HL-60 (cell line): ENCODE results near the gene FAU.

ENCODE experiments used
- DNase-seq, 2 experiments: peaks; one replicate each; pipeline ENCODE4 v3.0.0-alpha.2; 2010 to 2020; ENCODE audit warnings: low read depth in 1 of 2, low spot score in 1 of 2
- H3K27ac ChIP-seq: fragments of 250-450 bp; sonication (Bioruptor Pico); replicated peaks from 2 replicates; pipeline ENCODE4 v1.5.1; 2020; ENCODE audit warnings: mild to moderate bottlenecking, moderate library complexity
- H3K27me3 ChIP-seq: fragments of 250-450 bp; sonication (Bioruptor Pico); 2 replicates; pipeline ENCODE4 v1.5.1; 2021; ENCODE audit warnings: mild to moderate bottlenecking, moderate library complexity; ENCODE audit not compliant: insufficient read depth, poor library complexity, severe bottlenecking
- H3K4me3 ChIP-seq: replicated peaks from 2 replicates; pipeline ENCODE4 v1.5.1; 2011; ENCODE audit warnings: mild to moderate bottlenecking, control low read depth, low read length; ENCODE audit not compliant: insufficient read depth
- GABPA ChIP-seq: IDR thresholded peaks from 2 replicates; pipeline ENCODE4 v1.6.1; 2012; ENCODE audit warnings: low read depth
- POLR2AphosphoS5 ChIP-seq: IDR thresholded peaks from 2 replicates; pipeline ENCODE4 v1.6.1; 2012; ENCODE audit warnings: low read depth
- SPI1 ChIP-seq: IDR thresholded peaks from 2 replicates; pipeline ENCODE4 v1.6.1; 2012; ENCODE audit warnings: low read depth, mild to moderate bottlenecking, borderline replicate concordance
- TF ChIP-seq, protein P1 (sequence below): IDR thresholded peaks from 2 replicates; pipeline ENCODE4 v1.6.1; 2012; ENCODE audit warnings: low read depth; ENCODE audit not compliant: insufficient replicate concordance
- TF ChIP-seq, protein P2 (sequence below): IDR thresholded peaks from one replicate; pipeline ENCODE4 v1.5.1; 2011; ENCODE audit warnings: low read length, control low read depth, inconsistent platforms; ENCODE audit not compliant: insufficient read depth

The FAU gene

DNA sequence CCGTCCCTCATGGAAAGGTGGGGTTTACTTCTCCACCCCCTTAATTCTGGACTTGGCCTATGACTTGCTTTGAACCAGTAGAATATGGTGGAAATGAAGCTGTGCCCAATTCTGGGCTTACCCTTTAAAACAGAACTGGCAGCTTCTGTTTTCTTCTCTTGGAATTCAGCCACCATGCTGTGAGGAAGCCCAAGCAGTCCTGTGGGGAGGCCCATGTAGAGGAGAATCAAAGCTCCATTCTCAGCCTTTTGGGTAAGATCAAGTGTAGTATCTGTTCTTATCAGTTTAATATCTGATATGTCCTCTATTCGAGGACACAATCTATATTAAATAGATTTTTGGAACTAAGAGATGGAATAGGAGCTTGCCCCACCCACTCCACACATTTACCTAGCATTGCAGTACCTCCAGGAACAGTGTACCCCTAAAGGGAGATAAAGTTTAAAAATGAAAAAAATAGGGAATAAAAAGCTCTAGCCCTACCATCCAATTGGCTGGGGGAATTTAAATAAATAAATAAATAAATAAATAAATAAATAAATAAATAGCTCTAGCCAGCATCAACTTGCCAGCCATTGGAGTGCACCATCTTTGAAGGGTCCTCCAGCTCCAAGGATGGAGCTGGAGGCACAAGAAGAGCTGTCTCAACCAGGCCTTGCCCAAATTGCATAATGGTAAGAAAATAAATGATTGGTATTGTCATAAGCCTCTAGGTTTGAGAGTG, 25.6 kb upstream of the FAU start:
- no peak overlapping the region for H3K4me3 ChIP-seq
- TF ChIP-seq, protein P1, sequence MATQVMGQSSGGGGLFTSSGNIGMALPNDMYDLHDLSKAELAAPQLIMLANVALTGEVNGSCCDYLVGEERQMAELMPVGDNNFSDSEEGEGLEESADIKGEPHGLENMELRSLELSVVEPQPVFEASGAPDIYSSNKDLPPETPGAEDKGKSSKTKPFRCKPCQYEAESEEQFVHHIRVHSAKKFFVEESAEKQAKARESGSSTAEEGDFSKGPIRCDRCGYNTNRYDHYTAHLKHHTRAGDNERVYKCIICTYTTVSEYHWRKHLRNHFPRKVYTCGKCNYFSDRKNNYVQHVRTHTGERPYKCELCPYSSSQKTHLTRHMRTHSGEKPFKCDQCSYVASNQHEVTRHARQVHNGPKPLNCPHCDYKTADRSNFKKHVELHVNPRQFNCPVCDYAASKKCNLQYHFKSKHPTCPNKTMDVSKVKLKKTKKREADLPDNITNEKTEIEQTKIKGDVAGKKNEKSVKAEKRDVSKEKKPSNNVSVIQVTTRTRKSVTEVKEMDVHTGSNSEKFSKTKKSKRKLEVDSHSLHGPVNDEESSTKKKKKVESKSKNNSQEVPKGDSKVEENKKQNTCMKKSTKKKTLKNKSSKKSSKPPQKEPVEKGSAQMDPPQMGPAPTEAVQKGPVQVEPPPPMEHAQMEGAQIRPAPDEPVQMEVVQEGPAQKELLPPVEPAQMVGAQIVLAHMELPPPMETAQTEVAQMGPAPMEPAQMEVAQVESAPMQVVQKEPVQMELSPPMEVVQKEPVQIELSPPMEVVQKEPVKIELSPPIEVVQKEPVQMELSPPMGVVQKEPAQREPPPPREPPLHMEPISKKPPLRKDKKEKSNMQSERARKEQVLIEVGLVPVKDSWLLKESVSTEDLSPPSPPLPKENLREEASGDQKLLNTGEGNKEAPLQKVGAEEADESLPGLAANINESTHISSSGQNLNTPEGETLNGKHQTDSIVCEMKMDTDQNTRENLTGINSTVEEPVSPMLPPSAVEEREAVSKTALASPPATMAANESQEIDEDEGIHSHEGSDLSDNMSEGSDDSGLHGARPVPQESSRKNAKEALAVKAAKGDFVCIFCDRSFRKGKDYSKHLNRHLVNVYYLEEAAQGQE = no peak
- TF ChIP-seq, protein P2, sequence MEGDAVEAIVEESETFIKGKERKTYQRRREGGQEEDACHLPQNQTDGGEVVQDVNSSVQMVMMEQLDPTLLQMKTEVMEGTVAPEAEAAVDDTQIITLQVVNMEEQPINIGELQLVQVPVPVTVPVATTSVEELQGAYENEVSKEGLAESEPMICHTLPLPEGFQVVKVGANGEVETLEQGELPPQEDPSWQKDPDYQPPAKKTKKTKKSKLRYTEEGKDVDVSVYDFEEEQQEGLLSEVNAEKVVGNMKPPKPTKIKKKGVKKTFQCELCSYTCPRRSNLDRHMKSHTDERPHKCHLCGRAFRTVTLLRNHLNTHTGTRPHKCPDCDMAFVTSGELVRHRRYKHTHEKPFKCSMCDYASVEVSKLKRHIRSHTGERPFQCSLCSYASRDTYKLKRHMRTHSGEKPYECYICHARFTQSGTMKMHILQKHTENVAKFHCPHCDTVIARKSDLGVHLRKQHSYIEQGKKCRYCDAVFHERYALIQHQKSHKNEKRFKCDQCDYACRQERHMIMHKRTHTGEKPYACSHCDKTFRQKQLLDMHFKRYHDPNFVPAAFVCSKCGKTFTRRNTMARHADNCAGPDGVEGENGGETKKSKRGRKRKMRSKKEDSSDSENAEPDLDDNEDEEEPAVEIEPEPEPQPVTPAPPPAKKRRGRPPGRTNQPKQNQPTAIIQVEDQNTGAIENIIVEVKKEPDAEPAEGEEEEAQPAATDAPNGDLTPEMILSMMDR = no peak
- TF ChIP-seq SPI1 (no peak), GABPA (no peak), POLR2AphosphoS5 (no peak)
- no peak overlapping the region for H3K27ac ChIP-seq
- no peak for DNase-seq
- no peaks in the 10 kb centered on the region for H3K27me3 ChIP-seq

DNA sequence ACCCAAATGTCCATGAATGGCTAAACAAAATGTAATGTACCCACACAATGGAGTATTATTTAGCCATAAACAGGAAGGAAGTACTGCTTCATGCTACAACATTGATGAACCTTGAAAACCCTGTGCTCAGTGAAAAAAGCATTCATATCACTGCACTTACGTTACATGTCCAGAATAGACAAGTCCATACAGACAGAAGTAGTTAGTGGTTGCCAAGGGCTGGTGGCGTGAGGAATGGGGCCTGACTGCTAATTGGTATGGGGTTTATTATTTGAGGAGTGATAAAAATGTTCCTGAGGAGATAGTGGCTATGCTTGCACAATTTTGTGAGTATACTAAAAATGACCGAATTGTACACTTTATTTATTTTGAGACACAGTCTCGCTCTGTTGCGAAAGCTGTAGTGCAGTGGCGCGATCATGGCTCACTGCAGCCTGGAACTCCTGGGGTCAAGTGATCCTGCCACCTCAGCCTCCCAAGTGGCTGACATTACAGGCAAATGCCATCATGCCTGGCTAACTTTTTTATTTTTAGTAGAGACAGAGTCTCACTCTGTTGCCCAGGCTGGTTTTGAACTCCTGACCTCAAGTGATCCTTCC, 20.1 kb upstream of the FAU start:
- DNase-seq = no peak
- Histone ChIP-seq H3K4me3 (no peak overlapping the region), H3K27me3 (no peaks in the 10 kb centered on the region), H3K27ac (no peak overlapping the region)
- TF ChIP-seq SPI1 (no peak), POLR2AphosphoS5 (no peak), GABPA (no peak)
- TF ChIP-seq, protein P1 = no peak
- TF ChIP-seq, protein P2 = no peak

DNA sequence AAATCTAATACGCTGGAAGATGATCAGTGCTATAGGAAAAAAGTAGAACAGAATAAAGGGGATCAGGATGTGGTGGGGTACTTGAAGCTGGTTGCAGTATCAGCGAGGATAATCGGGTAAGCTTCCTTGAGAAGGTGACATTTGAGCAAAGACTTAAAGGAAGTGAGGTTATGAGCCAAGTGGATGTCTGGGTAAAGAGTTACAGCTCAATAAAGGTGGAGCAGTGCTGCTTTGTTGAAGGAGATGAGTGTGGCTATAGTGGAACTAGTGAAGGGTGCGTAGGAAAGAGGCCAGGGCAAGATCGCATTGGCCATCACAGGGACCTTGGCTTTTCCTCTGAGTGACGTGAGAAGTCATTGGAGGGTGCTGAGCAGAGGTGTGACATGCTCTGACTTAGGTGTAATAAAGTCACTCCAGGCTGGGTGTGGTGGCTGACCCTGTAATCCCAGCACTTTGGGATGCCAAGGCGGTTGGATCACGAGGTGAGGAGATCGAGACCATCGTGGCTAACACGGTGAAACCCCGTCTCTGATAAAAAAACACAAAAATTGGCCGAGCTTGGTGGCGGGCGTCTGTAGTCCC, 14.7 kb upstream of the FAU start:
- DNase-seq = no peak
- Histone ChIP-seq H3K27me3 (no peaks in the 10 kb centered on the region), H3K4me3 (no peak overlapping the region), H3K27ac (no peak overlapping the region)
- TF ChIP-seq, protein P1 = no peak
- TF ChIP-seq SPI1 (no peak), GABPA (no peak), POLR2AphosphoS5 (no peak)
- TF ChIP-seq, protein P2 = no peak
